ENCODE measurements around the gene DUSP9.

- TF ChIP-seq POLR2A (IDR thresholded peaks at IDR 0.05) (no peak), POLR2AphosphoS5 (IDR thresholded peaks at IDR 0.05) (no peak)
These were observed 25.8 kb downstream of the DUSP9 start for GRCh38 chrX:153672531-153673427.

All from prostate gland (tissue), 1 donor.